ENCODE measurements around the gene LMTK3.
"Not testable (repeated sequence)": the region's sequence is repeated elsewhere in the genome, so short reads cannot be mapped to it uniquely, and the experiment has no call there.

LMTK3 gene

DNA sequence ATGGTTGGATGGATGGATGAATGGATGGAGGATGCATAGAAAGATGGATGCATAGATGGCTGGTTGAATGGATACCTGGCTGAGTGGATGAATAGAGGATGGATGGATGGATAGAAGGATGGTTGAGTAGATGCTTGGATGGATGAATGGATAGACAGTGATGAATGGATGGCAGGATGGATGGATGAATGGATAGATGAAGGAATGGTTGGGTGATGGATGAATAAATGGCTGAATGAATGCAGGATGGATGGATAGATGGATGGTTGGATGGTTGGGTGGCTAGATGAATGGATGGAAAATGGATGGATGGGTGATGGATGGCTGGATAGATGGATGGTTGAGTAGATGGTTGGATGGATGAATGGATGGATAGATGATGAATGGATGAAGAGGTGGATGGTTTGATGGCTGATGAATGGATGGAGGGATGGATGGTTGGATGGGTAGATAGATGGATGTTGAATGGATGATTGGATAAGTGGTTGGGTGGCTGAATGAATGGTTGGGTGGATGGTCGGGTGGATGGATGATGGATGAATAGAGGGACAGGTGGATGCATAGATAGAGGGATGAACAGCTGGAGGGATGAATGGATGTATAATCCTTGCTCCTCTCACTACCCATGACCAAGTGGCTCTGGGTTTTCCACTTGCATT lies 36.7 kb upstream of the LMTK3 start:
- H3K9me3 Mint-ChIP-seq: no peaks in the 10 kb centered on the region
- no peak for DNase-seq
- H3K27me3 Mint-ChIP-seq: peaks cover 7% of the 10 kb centered on the region
- H3K36me3 Mint-ChIP-seq: no peaks in the 10 kb centered on the region
- CTCF ChIA-PET: no interaction called here
- no peaks in the 10 kb centered on the region for H3K4me1 Mint-ChIP-seq
- H3K4me3 Mint-ChIP-seq: no peak overlapping the region
- no peak overlapping the region for H3K27ac Mint-ChIP-seq

GRCh38 chr19:48547722-48548121 lies 36.1 kb upstream of the LMTK3 start:
- CTCF ChIA-PET: no interaction called here
- H3K27ac Mint-ChIP-seq: no peak overlapping the region
- no peaks in the 10 kb centered on the region for H3K9me3 Mint-ChIP-seq
- peaks cover 7% of the 10 kb centered on the region for H3K27me3 Mint-ChIP-seq
- H3K4me3 Mint-ChIP-seq: no peak overlapping the region
- no peak for DNase-seq
- H3K36me3 Mint-ChIP-seq: no peaks in the 10 kb centered on the region
- H3K4me1 Mint-ChIP-seq: no peaks in the 10 kb centered on the region

DNA sequence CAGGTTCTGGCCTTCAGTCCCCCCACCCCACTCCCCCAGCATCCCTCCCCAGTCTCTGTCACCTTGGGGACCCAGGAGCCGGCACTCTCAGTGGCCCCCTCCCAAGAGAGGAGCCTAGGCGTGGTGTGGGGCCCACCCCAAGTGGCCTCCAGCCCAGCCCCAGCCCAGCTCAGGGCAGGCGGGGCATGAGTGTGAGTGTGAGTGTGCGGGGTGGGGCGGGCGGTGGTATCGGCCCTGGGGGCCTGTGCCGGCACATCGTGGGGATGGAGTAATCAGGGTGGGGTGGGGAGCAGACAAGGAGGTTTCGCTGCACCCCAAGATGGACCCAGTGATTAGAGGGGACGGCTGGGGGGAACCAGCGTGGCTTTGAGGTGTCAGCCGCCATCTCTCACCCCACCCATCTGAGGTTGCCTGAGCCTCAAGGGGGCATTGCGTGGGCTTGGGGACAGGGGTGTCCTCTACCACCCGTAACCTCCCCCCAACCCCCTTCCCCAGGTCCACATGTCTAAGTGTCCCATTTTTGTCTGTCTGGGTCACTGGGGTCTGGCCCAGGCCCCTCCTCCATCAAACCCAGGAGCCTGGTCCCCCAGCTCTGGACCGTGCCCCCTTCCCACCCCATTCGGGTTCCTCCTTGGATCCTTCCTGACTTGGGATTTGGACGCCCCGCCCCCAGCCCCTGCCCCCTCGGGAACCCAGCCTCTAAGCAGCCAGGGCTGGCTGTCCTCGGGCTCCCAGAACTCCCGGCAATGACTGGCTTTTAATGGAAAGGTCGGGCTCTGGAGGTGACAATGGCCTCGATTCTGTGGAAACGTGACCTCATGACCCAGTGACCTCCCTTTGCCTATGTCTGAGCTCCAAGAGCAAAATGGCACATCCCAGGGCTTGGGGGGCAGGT lies 33.5 kb upstream of the LMTK3 start:
- H3K27me3 Mint-ChIP-seq: peaks cover 7% of the 10 kb centered on the region
- H3K4me1 Mint-ChIP-seq: no peaks in the 10 kb centered on the region
- no peak for DNase-seq
- no peak overlapping the region for H3K4me3 Mint-ChIP-seq
- CTCF ChIA-PET: no interaction called here
- no peaks in the 10 kb centered on the region for H3K36me3 Mint-ChIP-seq
- H3K9me3 Mint-ChIP-seq: no peaks in the 10 kb centered on the region
- H3K27ac Mint-ChIP-seq: no peak overlapping the region

- Mint-ChIP-seq H3K4me3 (no peak overlapping the region), H3K36me3 (no peaks in the 10 kb centered on the region), H3K4me1 (no peaks in the 10 kb centered on the region), H3K27me3 (peaks cover 7% of the 10 kb centered on the region), H3K27ac (no peak overlapping the region), H3K9me3 (no peaks in the 10 kb centered on the region)
- DNase-seq: no peak
- CTCF ChIA-PET: no interaction called here
These were observed 31.6 kb upstream of the LMTK3 start for GRCh38 chr19:48543121-48543710.

GRCh38 chr19:48541813-48542212 lies 30.2 kb upstream of the LMTK3 start:
- H3K4me1 Mint-ChIP-seq: no peaks in the 10 kb centered on the region
- CTCF ChIA-PET: interaction anchor here (0.5 to 1.2 kb wide), 2 partner anchors 42 to 1114 kb away, joined by 3 to 4 read pairs; no protein-coding TSS in a partner anchor
- H3K4me3 Mint-ChIP-seq: no peak overlapping the region
- H3K36me3 Mint-ChIP-seq: no peaks in the 10 kb centered on the region
- no peak overlapping the region for H3K27ac Mint-ChIP-seq
- peaks cover 3% of the 10 kb centered on the region for H3K27me3 Mint-ChIP-seq
- DNase-seq: no peak
- no peaks in the 10 kb centered on the region for H3K9me3 Mint-ChIP-seq

- no peak overlapping the region for H3K27ac Mint-ChIP-seq
- H3K36me3 Mint-ChIP-seq: no peaks in the 10 kb centered on the region
- H3K4me1 Mint-ChIP-seq: no peaks in the 10 kb centered on the region
- H3K27me3 Mint-ChIP-seq: no peaks in the 10 kb centered on the region
- H3K4me3 Mint-ChIP-seq: no peak overlapping the region
- DNase-seq: no peak
- CTCF ChIA-PET: no interaction called here
- no peaks in the 10 kb centered on the region for H3K9me3 Mint-ChIP-seq
These were observed 28.5 kb upstream of the LMTK3 start for GRCh38 chr19:48540110-48540509.

GRCh38 chr19:48539503-48540096 lies 28.0 kb upstream of the LMTK3 start:
- no peak overlapping the region for H3K4me3 Mint-ChIP-seq
- no peaks in the 10 kb centered on the region for H3K36me3 Mint-ChIP-seq
- H3K27me3 Mint-ChIP-seq: no peaks in the 10 kb centered on the region
- no peaks in the 10 kb centered on the region for H3K9me3 Mint-ChIP-seq
- no peak overlapping the region for H3K27ac Mint-ChIP-seq
- CTCF ChIA-PET: interaction anchor here (1.3 kb wide), 1 partner anchor 45 kb away, joined by 3 read pairs; no protein-coding TSS in a partner anchor
- no peak for DNase-seq
- H3K4me1 Mint-ChIP-seq: no peaks in the 10 kb centered on the region

DNA sequence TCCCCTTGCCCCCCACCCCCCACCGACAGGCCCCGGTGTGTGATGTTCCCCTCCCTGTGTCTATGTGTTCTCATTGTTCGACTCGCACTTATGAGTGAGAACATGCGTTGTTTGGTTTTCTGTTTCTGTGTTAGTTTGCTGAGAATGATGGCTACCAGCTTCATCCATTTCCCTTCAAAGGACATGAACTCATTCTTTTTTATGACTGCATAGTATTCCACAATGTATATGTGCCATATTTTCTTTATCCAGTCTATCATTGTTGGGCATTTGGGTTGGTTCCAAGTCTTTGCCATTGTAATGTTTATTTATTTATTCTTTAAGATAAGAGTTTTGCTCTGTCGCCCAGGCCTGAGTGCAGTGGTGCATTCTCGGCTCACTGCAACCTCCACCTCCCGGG lies 26.4 kb upstream of the LMTK3 start:
- CTCF ChIA-PET, H3K36me3 Mint-ChIP-seq, H3K4me1 Mint-ChIP-seq, H3K9me3 Mint-ChIP-seq, DNase-seq, H3K27ac Mint-ChIP-seq, H3K27me3 Mint-ChIP-seq, H3K4me3 Mint-ChIP-seq: not testable (repeated sequence)

DNA sequence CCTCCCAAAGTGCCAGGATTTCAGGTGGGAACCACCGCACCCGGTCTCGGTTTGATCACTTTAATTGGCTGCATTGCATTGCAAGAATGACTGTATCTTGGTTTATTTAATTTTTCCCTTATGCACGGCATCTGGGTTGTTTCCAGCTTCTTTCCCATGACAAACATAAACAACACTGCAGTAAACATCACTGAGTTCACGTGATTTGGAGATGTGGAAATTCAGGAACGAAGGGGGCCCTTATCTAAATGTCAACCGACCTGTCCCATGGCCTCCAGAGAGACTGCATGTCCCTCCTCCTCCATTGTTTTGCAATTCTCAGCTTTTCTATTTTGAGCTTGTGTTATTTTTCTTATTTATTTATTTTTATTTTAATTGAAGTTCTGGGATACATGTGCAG lies 25.9 kb upstream of the LMTK3 start:
- no peak for DNase-seq
- no peaks in the 10 kb centered on the region for H3K36me3 Mint-ChIP-seq
- no peaks in the 10 kb centered on the region for H3K4me1 Mint-ChIP-seq
- H3K4me3 Mint-ChIP-seq: no peak overlapping the region
- H3K9me3 Mint-ChIP-seq: no peaks in the 10 kb centered on the region
- H3K27ac Mint-ChIP-seq: no peak overlapping the region
- H3K27me3 Mint-ChIP-seq: no peaks in the 10 kb centered on the region
- CTCF ChIA-PET: no interaction called here

GRCh38 chr19:48533770-48534169 lies 22.1 kb upstream of the LMTK3 start:
- Mint-ChIP-seq H3K9me3 (peaks cover 5% of the 10 kb centered on the region), H3K27ac (no peak overlapping the region), H3K36me3 (no peaks in the 10 kb centered on the region), H3K4me1 (no peaks in the 10 kb centered on the region), H3K27me3 (peaks cover 4% of the 10 kb centered on the region), H3K4me3 (no peak overlapping the region)
- no peak for DNase-seq
- CTCF ChIA-PET: no interaction called here

- Mint-ChIP-seq H3K4me3 (no peak overlapping the region), H3K27ac (no peak overlapping the region), H3K36me3 (peaks cover 1% of the 10 kb centered on the region), H3K9me3 (peaks cover 21% of the 10 kb centered on the region), H3K4me1 (no peaks in the 10 kb centered on the region), H3K27me3 (peaks cover 7% of the 10 kb centered on the region)
- CTCF ChIA-PET: no interaction called here
- DNase-seq: no peak
These were observed 19.1 kb upstream of the LMTK3 start for GRCh38 chr19:48530770-48531169.

- H3K9me3 Mint-ChIP-seq: peaks cover 21% of the 10 kb centered on the region
- no peak for DNase-seq
- peaks cover 7% of the 10 kb centered on the region for H3K27me3 Mint-ChIP-seq
- no peaks in the 10 kb centered on the region for H3K4me1 Mint-ChIP-seq
- H3K4me3 Mint-ChIP-seq: no peak overlapping the region
- CTCF ChIA-PET: no interaction called here
- H3K36me3 Mint-ChIP-seq: peaks cover 1% of the 10 kb centered on the region
- no peak overlapping the region for H3K27ac Mint-ChIP-seq
These were observed 18.6 kb upstream of the LMTK3 start for GRCh38 chr19:48530066-48530720.

- Mint-ChIP-seq H3K27me3 (peaks cover 11% of the 10 kb centered on the region), H3K4me1 (no peaks in the 10 kb centered on the region), H3K27ac (no peak overlapping the region), H3K9me3 (peaks cover 27% of the 10 kb centered on the region), H3K4me3 (no peak overlapping the region), H3K36me3 (peaks cover 5% of the 10 kb centered on the region)
- CTCF ChIA-PET: no interaction called here
- DNase-seq: no peak
These were observed 17.5 kb upstream of the LMTK3 start for GRCh38 chr19:48529156-48529555.

DNA sequence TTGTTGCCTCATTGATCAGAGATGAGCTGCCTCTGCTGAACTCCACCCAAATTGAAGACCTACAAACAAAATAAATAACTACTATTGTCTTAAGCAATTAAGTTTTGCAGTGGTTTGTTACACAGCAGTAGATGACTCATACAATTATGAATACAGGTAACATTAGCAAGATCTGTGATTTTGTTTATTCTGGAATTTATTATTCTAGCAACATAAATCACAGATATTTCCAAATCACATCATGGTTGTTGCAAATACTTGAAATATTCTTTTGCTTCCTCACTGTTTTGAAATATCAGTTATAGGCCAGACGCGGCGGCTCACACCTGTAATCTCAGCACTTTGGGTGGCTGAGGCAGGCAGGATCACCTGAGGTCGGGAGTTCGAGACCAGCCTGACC lies 13.1 kb upstream of the LMTK3 start:
- H3K4me3 Mint-ChIP-seq: no peak overlapping the region
- CTCF ChIA-PET: interaction anchor here (1.1 to 2.4 kb wide), 2 partner anchors 59 to 60 kb away, joined by 3 to 8 read pairs; no protein-coding TSS in a partner anchor
- no peak for DNase-seq
- H3K27me3 Mint-ChIP-seq: peaks cover 7% of the 10 kb centered on the region
- peaks cover 5% of the 10 kb centered on the region for H3K36me3 Mint-ChIP-seq
- H3K9me3 Mint-ChIP-seq: peaks cover 30% of the 10 kb centered on the region
- H3K4me1 Mint-ChIP-seq: no peaks in the 10 kb centered on the region
- H3K27ac Mint-ChIP-seq: no peak overlapping the region
